ENCODE data around the gene NME3.

DNA sequence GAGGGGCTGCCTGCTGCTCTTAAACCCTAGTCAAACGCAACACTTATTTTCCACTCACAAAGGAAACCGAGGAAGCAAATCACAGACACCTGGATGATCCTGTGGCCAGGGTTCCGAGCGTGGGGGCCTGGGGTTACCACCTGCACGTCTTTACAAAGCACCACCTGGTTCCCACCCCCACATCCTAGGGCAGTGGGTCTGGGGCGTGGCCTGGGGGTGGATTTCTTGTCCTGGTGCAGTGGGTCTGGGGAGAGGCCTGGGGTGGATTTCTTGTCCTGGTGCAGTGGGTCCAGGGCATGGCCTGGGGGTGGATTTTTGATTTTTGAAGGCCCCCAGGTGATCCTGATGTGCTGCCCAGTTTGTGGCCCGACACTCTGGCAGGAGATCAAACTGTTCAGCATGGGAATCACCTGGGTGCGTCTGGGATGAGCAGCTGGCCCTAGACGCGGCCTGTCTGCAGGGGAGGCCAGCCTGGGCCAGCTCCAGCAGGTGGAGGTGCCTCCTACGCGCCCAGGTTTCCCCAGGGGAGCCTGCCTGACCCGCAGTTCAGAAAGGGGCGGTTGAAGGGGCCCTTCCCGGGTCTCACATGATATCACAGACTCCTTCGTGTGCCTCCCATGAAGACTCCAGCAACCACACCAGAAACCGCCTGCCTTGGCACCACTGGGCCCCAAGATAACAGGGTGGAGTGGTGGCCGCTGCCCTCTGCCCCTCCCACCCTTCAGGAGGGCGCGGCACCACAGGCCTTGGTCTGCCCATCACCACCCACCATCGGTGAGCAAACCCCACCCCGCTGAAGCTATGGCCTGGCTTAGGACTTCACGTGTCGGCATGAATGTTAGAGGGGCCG, 49.0 kb upstream of the NME3 start:
- TF ChIP-seq POLR2A (IDR thresholded peaks at IDR 0.05; ENCODE audit: low read length) (peak; percentile 77), GATA1 (IDR thresholded peaks at IDR 0.05; ENCODE audit: low read depth, low read length) (no peak)
